ENCODE measurements around the gene IFNA10.
"Not testable (repeated sequence)": the region's sequence is repeated elsewhere in the genome, so short reads cannot be mapped to it uniquely, and the experiment has no call there.

IFNA10 gene

GRCh38 chr9:21207043-21207442 is at the start of gene IFNA10:
IFNA10 (minus strand) TSS chr9:21207143; CDS start chr9:21207097, 46 bp downstream.
- TF ChIP-seq CTCF (IDR thresholded peaks at IDR 0.05), result not testable (repeated sequence)

GRCh38 chr9:21255538-21256212 is 48.7 kb upstream of the IFNA10 start:
- TF ChIP-seq CTCF (IDR thresholded peaks at IDR 0.05), result no peak

GRCh38 chr9:21252721-21253547 is 46.0 kb upstream of the IFNA10 start:
- peak; percentile 63 for TF ChIP-seq CTCF (IDR thresholded peaks at IDR 0.05)

- no peak for TF ChIP-seq CTCF (IDR thresholded peaks at IDR 0.05)
Measured at GRCh38 chr9:21251638-21252037, 44.7 kb upstream of the IFNA10 start.

GRCh38 chr9:21251190-21251589 is 44.2 kb upstream of the IFNA10 start:
- TF ChIP-seq CTCF (IDR thresholded peaks at IDR 0.05), result no peak

GRCh38 chr9:21244836-21245235 is 37.9 kb upstream of the IFNA10 start:
- TF ChIP-seq CTCF (IDR thresholded peaks at IDR 0.05), result no peak

- no peak for TF ChIP-seq CTCF (IDR thresholded peaks at IDR 0.05)
Measured at GRCh38 chr9:21239911-21240310, 33.0 kb upstream of the IFNA10 start, which contains the start of gene IFNA14. IFNA14 (minus strand) TSS chr9:21240005; CDS start chr9:21239935, 70 bp downstream.
